Superior temporal gyrus (tissue), 1 donor: ENCODE results near the gene C7orf33.
"Not testable (repeated sequence)": the region's sequence is repeated elsewhere in the genome, so short reads cannot be mapped to it uniquely, and the experiment has no call there.

Experiments
- DNase-seq: peaks from one replicate; pipeline ENCODE4 v3.0.0-alpha.2; 2016; ENCODE audit errors: extremely low spot score

Gene C7orf33

GRCh38 chr7:148580446-148580845 lies 10.1 kb upstream of the C7orf33 start:
- DNase-seq, result no peak

- no peak for DNase-seq
Observed at GRCh38 chr7:148581624-148582023, 8.9 kb upstream of the C7orf33 start.

GRCh38 chr7:148584154-148584827 lies 6.3 kb upstream of the C7orf33 start:
- no peak for DNase-seq

- DNase-seq, result no peak
Observed at GRCh38 chr7:148585399-148585798, 5.2 kb upstream of the C7orf33 start.

GRCh38 chr7:148587076-148587475 lies 3.5 kb upstream of the C7orf33 start:
- DNase-seq, result no peak

- no peak for DNase-seq
Observed at GRCh38 chr7:148588168-148588567, 2.4 kb upstream of the C7orf33 start.

- DNase-seq, result no peak
Observed at GRCh38 chr7:148588670-148589131, 1.9 kb upstream of the C7orf33 start.

- DNase-seq, result no peak
Observed at GRCh38 chr7:148589640-148590039, 926 bp upstream of the C7orf33 start.

- not testable (repeated sequence) for DNase-seq
Observed at GRCh38 chr7:148596354-148596753, 5.8 kb downstream of the C7orf33 start.

GRCh38 chr7:148598351-148598750 lies 7.8 kb downstream of the C7orf33 start:
- DNase-seq, result no peak

GRCh38 chr7:148605350-148605749 lies 14.8 kb downstream of the C7orf33 start:
- no peak for DNase-seq

- no peak for DNase-seq
Observed at GRCh38 chr7:148607151-148607661, 16.6 kb downstream of the C7orf33 start.

- DNase-seq, result no peak
Observed at GRCh38 chr7:148609045-148609725, 18.6 kb downstream of the C7orf33 start.

GRCh38 chr7:148611692-148612091 lies 21.1 kb downstream of the C7orf33 start:
- no peak for DNase-seq

GRCh38 chr7:148615085-148615730 lies 24.6 kb downstream of the C7orf33 start:
- DNase-seq, result no peak

GRCh38 chr7:148620749-148621359 lies 30.3 kb downstream of the C7orf33 start:
- no peak for DNase-seq

GRCh38 chr7:148621563-148621962 lies 31.0 kb downstream of the C7orf33 start:
- no peak for DNase-seq

- DNase-seq, result no peak
Observed at GRCh38 chr7:148622887-148623585, 32.5 kb downstream of the C7orf33 start.

GRCh38 chr7:148623586-148624282 lies 33.2 kb downstream of the C7orf33 start:
- no peak for DNase-seq

- DNase-seq, result no peak
Observed at GRCh38 chr7:148624735-148625134, 34.2 kb downstream of the C7orf33 start.

GRCh38 chr7:148625342-148625741 lies 34.8 kb downstream of the C7orf33 start:
- DNase-seq, result no peak
